ENCODE data around the gene PRR14. TPM values are rescaled to one million over a fixed set of nuclear protein-coding genes. Genes with fewer than 3 reads are reported as not detected.
A peak's percentile ranks its signal among the peaks of the same experiment; 100 is the strongest.

Gene PRR14
- total RNA-seq = 100 to 1,000 TPM in 2 of 4 donors, 10 to 100 TPM in 2; 42.9 to 154 (median 85.5) TPM

DNA sequence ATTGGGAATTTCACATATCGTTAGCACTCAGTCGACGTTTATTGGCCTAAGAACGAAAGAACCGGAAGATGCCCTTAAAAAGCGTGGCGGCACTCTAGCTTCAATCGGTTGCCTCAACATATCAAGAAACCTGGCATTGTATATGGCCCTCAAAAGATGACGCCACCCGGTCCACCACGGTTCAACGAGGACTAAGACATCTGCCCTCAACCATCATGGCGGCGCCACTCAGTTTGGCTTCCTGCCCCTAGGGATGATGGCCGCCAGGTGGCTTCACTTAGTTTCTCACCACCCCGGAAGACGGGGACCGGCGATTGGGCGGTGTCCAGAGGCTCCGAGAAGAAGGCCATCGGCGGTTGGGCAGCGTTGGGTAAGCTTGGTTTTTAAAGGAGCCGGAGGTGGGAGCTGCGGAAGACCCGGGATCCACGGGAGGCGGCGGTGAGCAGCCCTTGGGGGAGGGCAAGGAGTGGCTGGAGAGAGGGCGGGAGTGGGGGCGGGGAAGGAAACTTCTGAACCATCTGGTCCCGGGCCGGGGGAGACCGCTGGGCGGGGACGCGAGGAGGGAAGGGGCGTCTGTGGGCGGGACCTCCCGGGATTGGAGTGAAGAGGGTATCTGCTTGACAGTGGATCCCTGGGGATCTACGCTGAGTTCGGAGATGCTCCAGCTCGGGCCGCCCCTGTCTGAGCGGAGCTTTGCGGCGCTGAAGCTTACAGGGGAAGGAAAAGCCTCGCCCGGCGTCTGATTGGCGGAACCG is at the start of gene PRR14:
Gene PRR14 (plus strand): TSS at position 592 of the 755 bp plus-strand sequence. CDS start 686 bp downstream, outside the sequence.
- 0 to 1% methylated on average over 7 to 53 of the region's 53 CpGs for WGBS, 2 donors (ENCODE audit: low coverage in 1 of 2)

DNA sequence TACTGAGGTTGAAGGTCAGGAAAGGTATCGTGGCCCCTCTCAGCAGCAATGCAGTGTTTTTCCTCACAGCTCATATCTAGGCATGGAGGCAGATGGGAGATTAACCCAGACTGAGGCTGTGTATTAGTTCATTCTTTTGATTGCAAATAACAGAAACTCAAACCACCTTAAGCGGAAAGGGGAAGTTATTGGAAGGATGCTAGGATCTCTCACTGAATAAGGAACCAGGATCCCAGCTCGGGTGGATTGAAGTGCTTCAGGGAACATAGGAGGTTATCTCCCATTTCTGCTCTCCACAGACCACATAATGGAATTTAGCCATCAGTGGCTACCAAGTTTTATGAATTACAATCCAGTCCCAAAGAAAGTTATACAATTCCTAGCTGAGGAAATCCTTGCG is 48.8 kb upstream of the PRR14 start:
- Histone ChIP-seq H3K4me1 (peaks cover 0 to 16% (median 3%) of the 10 kb centered on the region in 4 donors), H3K36me3 (peaks cover 0 to 36% (median 8%) of the 10 kb centered on the region in 4 donors), H3K27me3 (no peaks in the 10 kb centered on the region), H3K9me3 (no peaks in the 10 kb centered on the region), H3K27ac (no peak overlapping the region), H3K4me3 (no peak overlapping the region)
- DNase-seq = no peak
- intact Hi-C loops (cut with DNase I; ENCODE audit: low total_unique reads) = no loop called here
- WGBS, 2 donors (ENCODE audit: low coverage in 1 of 2) = 57 to 85% methylated on average over 2 to 4 of the region's 4 CpGs
- no peak for TF ChIP-seq POLR2A (IDR thresholded peaks at IDR 0.05)
- in situ Hi-C loops (cut with MboI; ENCODE audit: low pct_ligation_motif_present in 1 of 4, low pct_unique_long_range_greater_than_20kb in 1 of 4, low sequenced_read_pairs in 3 of 4) = loop anchor here in 2 of 4 donors (10.0 kb wide), 2 partner anchors 157 to 167 kb away; partner anchors contain the start of genes DCTPP1 (in 1 of the 2) and SEPHS2 (in 1 of the 2)

More for the DNA sequence above, at the start of gene PRR14:
- intact Hi-C loops (cut with DNase I; ENCODE audit: low total_unique reads) = no loop called here
- peaks cover 0 to 27% (median 4%) of the 10 kb centered on the region in 4 donors for H3K36me3 ChIP-seq
- peak within 1 kb of the TSS; percentile 97 to 100 (median 98) for H3K27ac ChIP-seq
- peak within 1 kb of the TSS; percentile 77 to 97 (median 85) for H3K4me3 ChIP-seq
- TF ChIP-seq EP300 (IDR thresholded peaks at IDR 0.05; ENCODE audit: low read depth) = no peak
- peak; percentile 5 to 80 (median 58) for TF ChIP-seq POLR2AphosphoS5 (IDR thresholded peaks at IDR 0.05)
- peak; percentile 45 for TF ChIP-seq POLR2A (IDR thresholded peaks at IDR 0.05)
- TF ChIP-seq, protein P1, sequence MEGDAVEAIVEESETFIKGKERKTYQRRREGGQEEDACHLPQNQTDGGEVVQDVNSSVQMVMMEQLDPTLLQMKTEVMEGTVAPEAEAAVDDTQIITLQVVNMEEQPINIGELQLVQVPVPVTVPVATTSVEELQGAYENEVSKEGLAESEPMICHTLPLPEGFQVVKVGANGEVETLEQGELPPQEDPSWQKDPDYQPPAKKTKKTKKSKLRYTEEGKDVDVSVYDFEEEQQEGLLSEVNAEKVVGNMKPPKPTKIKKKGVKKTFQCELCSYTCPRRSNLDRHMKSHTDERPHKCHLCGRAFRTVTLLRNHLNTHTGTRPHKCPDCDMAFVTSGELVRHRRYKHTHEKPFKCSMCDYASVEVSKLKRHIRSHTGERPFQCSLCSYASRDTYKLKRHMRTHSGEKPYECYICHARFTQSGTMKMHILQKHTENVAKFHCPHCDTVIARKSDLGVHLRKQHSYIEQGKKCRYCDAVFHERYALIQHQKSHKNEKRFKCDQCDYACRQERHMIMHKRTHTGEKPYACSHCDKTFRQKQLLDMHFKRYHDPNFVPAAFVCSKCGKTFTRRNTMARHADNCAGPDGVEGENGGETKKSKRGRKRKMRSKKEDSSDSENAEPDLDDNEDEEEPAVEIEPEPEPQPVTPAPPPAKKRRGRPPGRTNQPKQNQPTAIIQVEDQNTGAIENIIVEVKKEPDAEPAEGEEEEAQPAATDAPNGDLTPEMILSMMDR (IDR thresholded peaks at IDR 0.05) = peak; percentile 33 to 92 (median 56)
- in situ Hi-C loops (cut with MboI; ENCODE audit: low pct_ligation_motif_present in 1 of 4, low pct_unique_long_range_greater_than_20kb in 1 of 4, low sequenced_read_pairs in 3 of 4) = no loop called here
- H3K4me1 ChIP-seq = peaks cover 4 to 22% (median 17%) of the 10 kb centered on the region in 4 donors
- DNase-seq = peak; percentile 100
- H3K9me3 ChIP-seq = no peaks in the 10 kb centered on the region
- H3K27me3 ChIP-seq = no peaks in the 10 kb centered on the region

DNA sequence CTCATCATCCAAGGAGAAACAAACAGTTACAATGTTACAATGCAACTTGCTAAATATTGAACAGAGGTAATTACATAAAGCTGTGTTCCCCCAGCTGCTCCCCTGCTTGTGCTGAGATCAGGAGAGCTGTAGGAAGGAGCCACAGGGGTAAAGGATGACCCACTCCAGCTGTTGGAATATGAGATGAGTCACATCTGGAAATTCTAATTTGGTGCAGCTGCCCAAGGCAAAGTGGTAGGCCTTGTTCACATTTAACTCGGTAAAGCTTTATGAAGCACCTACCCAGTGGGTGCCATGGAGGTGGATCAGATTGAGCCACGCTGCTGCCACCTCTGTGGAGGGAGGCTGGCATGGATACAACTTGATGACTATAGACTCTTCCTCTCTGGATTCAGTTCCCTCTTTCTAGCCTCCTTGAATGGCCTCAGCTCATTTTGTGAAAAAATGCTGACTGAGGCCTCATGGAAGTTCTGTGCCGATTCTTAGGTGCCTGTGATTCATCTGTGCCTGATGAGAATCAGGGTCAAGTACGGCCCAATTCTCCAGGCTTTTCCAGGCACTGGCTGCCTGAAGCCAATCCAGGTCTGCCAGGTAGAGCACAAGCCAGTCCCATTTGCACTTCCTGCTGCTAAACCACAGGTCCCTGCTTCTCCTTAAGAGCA is 48.0 kb upstream of the PRR14 start:
- Histone ChIP-seq H3K4me1 (peaks cover 0 to 18% (median 5%) of the 10 kb centered on the region in 4 donors), H3K9me3 (no peaks in the 10 kb centered on the region), H3K27me3 (no peaks in the 10 kb centered on the region), H3K4me3 (no peak overlapping the region), H3K36me3 (peaks cover 0 to 43% (median 8%) of the 10 kb centered on the region in 4 donors), H3K27ac (no peak overlapping the region)
- no peak for DNase-seq
- intact Hi-C loops (cut with DNase I; ENCODE audit: low total_unique reads) = no loop called here
- in situ Hi-C loops (cut with MboI; ENCODE audit: low pct_ligation_motif_present in 1 of 4, low pct_unique_long_range_greater_than_20kb in 1 of 4, low sequenced_read_pairs in 3 of 4) = loop anchor here in 2 of 4 donors (10.0 kb wide), 2 partner anchors 158 to 168 kb away; partner anchors contain the start of genes DCTPP1 (in 1 of the 2) and SEPHS2 (in 1 of the 2)
- TF ChIP-seq EP300 (IDR thresholded peaks at IDR 0.05; ENCODE audit: low read depth) (no peak), POLR2AphosphoS5 (IDR thresholded peaks at IDR 0.05) (no peak), POLR2A (IDR thresholded peaks at IDR 0.05) (no peak)
- TF ChIP-seq, protein P1 (IDR thresholded peaks at IDR 0.05) = no peak
- WGBS, 2 donors (ENCODE audit: low coverage in 1 of 2) = 62 to 80% methylated on average over 2 to 4 of the region's 4 CpGs

DNA sequence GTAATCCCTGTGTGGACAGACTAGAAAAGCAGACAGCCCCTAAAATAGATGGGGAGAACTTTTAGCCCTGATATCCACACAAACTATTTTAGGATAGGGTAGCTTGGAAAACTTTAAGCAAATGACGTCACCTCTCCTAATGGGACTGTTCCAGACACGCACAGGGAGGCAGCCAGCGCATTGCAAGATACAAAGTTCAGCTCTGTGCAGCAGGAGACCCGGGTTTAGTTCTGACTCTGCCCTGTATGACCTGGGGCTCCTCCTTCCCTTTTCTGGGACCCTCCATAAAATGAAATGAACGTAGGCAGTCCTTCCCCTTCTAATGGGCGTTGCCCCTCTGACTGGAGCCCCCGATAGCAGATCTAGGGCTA is 46.8 kb upstream of the PRR14 start:
- no peak overlapping the region for H3K4me3 ChIP-seq
- H3K4me1 ChIP-seq = peaks cover 0 to 30% (median 7%) of the 10 kb centered on the region in 4 donors
- no peak overlapping the region for H3K27ac ChIP-seq
- no peaks in the 10 kb centered on the region for H3K9me3 ChIP-seq
- H3K27me3 ChIP-seq = no peaks in the 10 kb centered on the region
- intact Hi-C loops (cut with DNase I; ENCODE audit: low total_unique reads) (no loop called here), in situ Hi-C loops (cut with MboI; ENCODE audit: low pct_ligation_motif_present in 1 of 4, low pct_unique_long_range_greater_than_20kb in 1 of 4, low sequenced_read_pairs in 3 of 4) (loop anchor here in 2 of 4 donors (10.0 kb wide), 2 partner anchors 159 to 169 kb away; partner anchors contain the start of genes DCTPP1 (in 1 of the 2) and SEPHS2 (in 1 of the 2))
- no peak for TF ChIP-seq EP300 (IDR thresholded peaks at IDR 0.05; ENCODE audit: low read depth)
- 79 to 83% methylated on average over 1 to 7 of the region's 7 CpGs for WGBS, 2 donors (ENCODE audit: low coverage in 1 of 2)
- no peak for DNase-seq
- H3K36me3 ChIP-seq = peaks cover 0 to 47% (median 8%) of the 10 kb centered on the region in 4 donors
